Measurements from ENCODE around the gene FOXJ2. TPM values are rescaled to one million over a fixed set of nuclear protein-coding genes. Genes with fewer than 3 reads are reported as not detected.
"Not testable (repeated sequence)": the region's sequence is repeated elsewhere in the genome, so short reads cannot be mapped to it uniquely, and the experiment has no call there.

The FOXJ2 gene
- total RNA-seq = 10 to 100 TPM; 16.9 to 17.1 TPM

DNA sequence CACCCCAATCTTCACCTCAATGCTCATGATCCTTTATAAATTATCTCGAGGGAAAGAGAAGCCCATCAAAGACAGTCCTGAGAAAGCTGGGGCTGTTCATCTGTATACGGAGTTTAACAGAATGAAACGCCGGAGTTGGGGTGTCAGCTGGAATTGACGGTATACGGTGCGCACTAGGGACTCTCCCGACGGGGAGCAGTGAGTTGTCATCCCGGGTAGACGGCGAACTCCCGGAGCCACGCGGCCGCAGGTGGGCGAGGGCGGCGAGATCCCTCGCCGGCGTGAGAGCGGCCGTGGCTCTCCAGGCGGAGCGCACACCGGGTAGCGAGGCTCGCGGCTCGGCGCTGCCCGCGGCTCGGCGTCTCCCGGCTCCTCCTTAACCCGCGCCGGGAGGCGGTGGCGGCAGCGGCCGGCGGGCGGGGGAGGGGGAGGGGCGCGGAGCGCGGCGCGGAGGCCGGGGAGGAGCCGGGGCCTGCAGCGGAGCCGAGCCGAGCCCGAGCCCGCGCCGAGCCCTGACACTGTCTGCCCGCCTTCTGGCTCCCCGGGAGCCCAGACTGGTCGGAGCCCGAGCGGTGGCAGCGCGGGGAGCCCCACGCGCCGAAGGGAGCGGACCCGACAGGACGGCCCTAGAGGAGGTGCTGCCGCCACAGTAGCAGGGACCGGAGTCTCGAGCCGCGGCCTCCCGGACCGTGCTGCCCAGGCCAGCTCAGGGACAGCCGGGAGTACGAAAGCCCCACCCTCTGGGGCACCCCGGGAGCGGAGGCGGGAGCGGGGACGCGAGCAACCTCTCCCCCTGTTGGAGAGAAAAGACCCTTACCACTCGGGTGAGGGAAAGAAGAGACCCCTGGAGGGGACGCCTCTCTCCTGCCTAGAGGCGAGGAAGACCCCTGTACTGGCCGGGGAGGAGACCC lies at the start of gene FOXJ2:
Gene FOXJ2, plus strand, starts transcription at position 475 of the 911 bp plus-strand sequence. CDS start 7,117 bp downstream, outside the sequence.
- peaks cover 49% of the 10 kb centered on the region for H3K4me1 Mint-ChIP-seq (ENCODE audit: low read depth)
- CTCF ChIA-PET = interaction anchor here (0.9 to 2.2 kb wide), 7 partner anchors 9 to 99 kb away, joined by 3 to 25 read pairs (median 4); partner anchors contain the start of gene C3AR1
- peaks cover 18% of the 10 kb centered on the region for H3K36me3 Mint-ChIP-seq (ENCODE audit: low read depth)
- H3K4me3 Mint-ChIP-seq = peak within 1 kb of the TSS; percentile 83
- no peaks in the 10 kb centered on the region for H3K9me3 Mint-ChIP-seq (ENCODE audit: insufficient read depth)
- H3K27ac Mint-ChIP-seq = peak within 1 kb of the TSS; percentile 74
- H3K27me3 Mint-ChIP-seq (ENCODE audit: low read depth) = peaks cover 4% of the 10 kb centered on the region
- POLR2A ChIA-PET = interaction anchor here (1.1 kb wide), 1 partner anchor 50 kb away, joined by 6 read pairs; the partner anchor contains the start of gene NECAP1
- DNase-seq (peak; percentile 81), ATAC-seq (peak; percentile 93)

DNA sequence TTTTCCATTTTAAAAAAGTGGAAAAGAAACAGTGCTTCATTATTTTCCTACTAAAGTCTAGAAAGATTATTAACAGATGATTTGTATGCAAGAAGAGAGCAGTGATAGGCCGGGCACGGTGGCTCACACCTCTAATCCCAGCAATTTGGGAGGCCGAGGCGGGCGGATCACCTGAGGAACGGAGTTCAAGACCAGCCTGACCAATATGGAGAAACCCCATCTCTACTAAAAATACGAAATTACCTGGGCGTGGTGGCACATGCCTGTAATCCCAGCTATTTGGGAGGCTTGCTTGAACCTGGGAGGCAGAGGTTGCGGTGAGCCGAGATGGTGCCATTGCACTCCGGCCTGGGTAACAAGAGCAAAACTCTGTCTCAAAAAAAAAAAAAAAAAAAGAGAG lies 49.5 kb upstream of the FOXJ2 start:
- CTCF ChIA-PET = interaction anchor here (1.0 kb wide), 1 partner anchor 50 kb away, joined by 4 read pairs; no protein-coding TSS in a partner anchor
- H3K4me1 Mint-ChIP-seq (ENCODE audit: low read depth); H3K36me3 Mint-ChIP-seq (ENCODE audit: low read depth); DNase-seq; H3K4me3 Mint-ChIP-seq; ATAC-seq; H3K27ac Mint-ChIP-seq; POLR2A ChIA-PET; H3K27me3 Mint-ChIP-seq (ENCODE audit: low read depth); H3K9me3 Mint-ChIP-seq (ENCODE audit: insufficient read depth): not testable (repeated sequence)

DNA sequence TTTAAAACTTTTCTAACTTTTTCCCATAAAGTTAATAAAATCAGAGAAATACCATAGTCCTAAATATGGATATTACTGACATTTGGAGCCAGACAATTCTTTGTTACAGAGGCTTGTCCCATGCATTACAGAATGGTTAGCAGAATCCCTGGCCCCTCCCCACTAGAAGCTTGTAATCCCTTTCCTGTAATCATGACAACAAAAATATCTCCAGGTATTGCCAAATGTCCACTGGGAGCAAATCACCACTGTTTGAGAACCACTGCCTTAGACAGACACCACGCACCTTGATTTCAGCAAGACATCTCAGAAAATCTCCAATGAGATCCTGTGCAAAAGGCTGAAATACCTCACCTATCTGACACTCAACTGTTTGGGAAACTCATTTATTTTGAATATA lies 49.1 kb upstream of the FOXJ2 start:
- not testable (repeated sequence) for ATAC-seq

DNA sequence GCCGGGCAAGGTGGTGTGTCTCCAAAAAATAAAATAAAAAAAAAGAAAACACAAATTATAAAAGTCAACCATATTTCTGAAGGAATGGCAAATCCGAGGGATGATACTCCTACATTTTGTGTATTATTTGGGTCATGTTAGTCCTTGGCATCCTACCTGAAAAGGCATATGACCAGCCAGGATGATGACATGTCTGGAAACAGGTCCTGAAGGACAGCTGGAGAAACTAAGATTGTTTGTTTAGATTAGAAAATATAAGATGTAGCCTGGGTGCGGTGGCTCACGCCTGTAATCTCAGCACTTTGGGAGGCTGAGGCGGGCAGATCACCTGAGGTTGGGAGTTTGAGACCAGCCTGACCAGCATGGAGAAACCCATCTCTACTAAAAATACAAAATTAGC lies 47.6 kb upstream of the FOXJ2 start:
- Mint-ChIP-seq H3K4me3 (no peak overlapping the region), H3K27ac (no peak overlapping the region)
- ATAC-seq = no peak

More for the DNA sequence above, 49.1 kb upstream of the FOXJ2 start:
- DNase-seq; H3K27ac Mint-ChIP-seq; H3K27me3 Mint-ChIP-seq (ENCODE audit: low read depth); H3K9me3 Mint-ChIP-seq (ENCODE audit: insufficient read depth); H3K4me1 Mint-ChIP-seq (ENCODE audit: low read depth); CTCF ChIA-PET; POLR2A ChIA-PET; H3K36me3 Mint-ChIP-seq (ENCODE audit: low read depth); H3K4me3 Mint-ChIP-seq: not testable (repeated sequence)

DNA sequence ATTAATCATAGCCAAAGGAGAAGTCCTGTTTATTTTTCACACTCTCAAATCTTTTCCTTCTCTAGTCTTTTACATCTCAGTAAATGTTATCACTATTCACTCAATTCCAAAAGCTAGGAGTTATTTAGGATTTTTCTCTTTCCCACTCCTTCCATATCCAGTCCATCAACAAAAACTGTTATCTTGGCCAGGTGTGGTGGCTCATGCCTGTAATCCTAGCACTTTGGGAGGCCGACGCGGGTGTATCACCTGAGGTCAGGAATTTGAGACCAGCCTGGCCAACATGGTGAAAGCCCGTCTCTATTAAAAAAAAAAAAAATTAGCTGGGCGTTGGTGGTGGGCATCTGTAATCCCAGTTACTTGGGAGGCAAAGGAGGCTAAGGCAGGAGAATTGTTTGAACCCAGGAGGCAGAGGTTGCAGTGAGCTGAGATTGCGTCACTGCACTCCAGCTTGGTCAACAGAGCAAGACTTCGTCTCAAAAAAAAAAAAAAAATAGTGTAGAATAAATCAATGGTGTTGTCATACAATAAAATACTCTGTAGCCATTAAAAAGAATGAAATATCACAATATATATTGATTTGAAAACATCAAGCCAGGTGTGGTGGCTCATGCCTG lies 46.6 kb upstream of the FOXJ2 start:
- ChIA-PET CTCF (interaction anchor here (0.8 to 2.4 kb wide), 3 partner anchors 9 to 53 kb away, joined by 3 to 8 read pairs (median 4); partner anchors contain the start of gene SLC2A3), POLR2A (interaction anchor here (1.0 kb wide), 1 partner anchor 41 kb away, joined by 5 read pairs; no protein-coding TSS in a partner anchor)
- no peak overlapping the region for H3K4me3 Mint-ChIP-seq
- H3K36me3 Mint-ChIP-seq (ENCODE audit: low read depth) = no peaks in the 10 kb centered on the region
- no peak overlapping the region for H3K27ac Mint-ChIP-seq
- no peaks in the 10 kb centered on the region for H3K27me3 Mint-ChIP-seq (ENCODE audit: low read depth)
- H3K4me1 Mint-ChIP-seq (ENCODE audit: low read depth) = peaks cover 23% of the 10 kb centered on the region
- ATAC-seq (no peak), DNase-seq (no peak)
- no peaks in the 10 kb centered on the region for H3K9me3 Mint-ChIP-seq (ENCODE audit: insufficient read depth)

More for the DNA sequence above, 47.6 kb upstream of the FOXJ2 start:
- Mint-ChIP-seq H3K36me3 (ENCODE audit: low read depth) (no peaks in the 10 kb centered on the region), H3K4me1 (ENCODE audit: low read depth) (peaks cover 15% of the 10 kb centered on the region), H3K9me3 (ENCODE audit: insufficient read depth) (no peaks in the 10 kb centered on the region), H3K27me3 (ENCODE audit: low read depth) (no peaks in the 10 kb centered on the region)
- no peak for DNase-seq
- POLR2A ChIA-PET = no interaction called here
- CTCF ChIA-PET = interaction anchor here (2.4 kb wide), 1 partner anchor 10 kb away, joined by 8 read pairs; no protein-coding TSS in a partner anchor

DNA sequence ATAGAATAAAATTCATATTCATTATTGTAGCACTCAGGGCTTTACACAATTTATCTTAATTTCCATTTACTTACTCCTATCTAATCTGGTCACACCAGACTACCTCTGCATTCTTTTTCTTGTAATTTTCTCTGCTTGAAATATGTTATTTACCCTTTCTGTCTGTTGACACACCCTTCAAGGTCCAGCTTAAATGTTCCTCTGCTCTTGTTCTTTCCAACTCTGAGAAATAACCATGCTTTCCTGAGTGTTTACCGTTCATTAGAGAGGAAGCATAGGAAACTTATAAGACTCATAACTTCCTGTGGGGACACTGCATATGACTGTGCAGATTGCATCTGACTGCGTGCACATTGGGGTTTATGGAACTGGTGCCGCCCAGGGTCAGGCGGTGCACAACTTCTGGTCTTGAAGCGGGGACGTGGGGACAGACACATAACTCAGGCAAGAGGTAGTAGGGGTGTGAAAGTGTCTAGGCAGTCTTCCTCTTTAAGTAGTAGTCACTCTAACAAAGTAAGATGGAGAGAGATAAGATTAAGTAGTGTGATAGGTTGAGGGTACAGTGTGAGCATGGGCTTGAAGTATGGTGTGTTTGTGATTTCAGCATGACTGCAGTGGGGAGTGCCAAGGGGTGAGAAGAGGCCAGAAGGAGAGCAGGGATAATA lies 42.6 kb upstream of the FOXJ2 start:
- POLR2A ChIA-PET = interaction anchor here (0.7 to 2.6 kb wide), 6 partner anchors 27 to 67 kb away, joined by 3 to 15 read pairs (median 4); partner anchors contain the start of gene SLC2A3
- ATAC-seq = peak; percentile 90
- DNase-seq = peak; percentile 83

DNA sequence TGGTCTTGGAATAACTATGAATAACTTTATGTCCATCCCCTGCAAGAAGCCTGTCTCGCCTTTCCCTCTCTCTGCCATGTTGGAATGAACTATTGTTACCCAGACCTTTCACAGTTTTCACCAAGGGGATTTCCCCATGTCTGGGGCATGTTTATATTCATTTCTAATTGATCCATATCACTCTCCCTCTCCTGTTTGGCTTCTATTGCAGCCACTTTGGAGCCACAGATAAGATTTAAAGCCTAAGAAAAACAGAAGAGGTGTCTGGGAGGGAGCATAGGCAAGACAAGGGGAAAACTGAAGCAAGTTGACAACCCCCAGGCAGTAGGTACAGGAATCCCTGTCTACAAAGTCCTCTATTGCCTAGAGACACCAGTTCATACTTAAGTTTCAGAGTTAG lies 41.0 kb upstream of the FOXJ2 start:
- Mint-ChIP-seq H3K4me1 (ENCODE audit: low read depth) (peaks cover 34% of the 10 kb centered on the region), H3K4me3 (no peak overlapping the region), H3K36me3 (ENCODE audit: low read depth) (no peaks in the 10 kb centered on the region), H3K9me3 (ENCODE audit: insufficient read depth) (no peaks in the 10 kb centered on the region), H3K27ac (no peak overlapping the region), H3K27me3 (ENCODE audit: low read depth) (no peaks in the 10 kb centered on the region)
- DNase-seq = no peak
- no peak for ATAC-seq
- CTCF ChIA-PET = interaction anchor here (1.0 to 5.1 kb wide), 7 partner anchors 18 to 86 kb away, joined by 3 to 147 read pairs (median 10); partner anchors contain the start of gene SLC2A3
- POLR2A ChIA-PET = interaction anchor here (0.8 to 2.6 kb wide), 4 partner anchors 21 to 74 kb away, joined by 3 to 15 read pairs (median 4); no protein-coding TSS in a partner anchor

More for the DNA sequence above, 42.6 kb upstream of the FOXJ2 start:
- CTCF ChIA-PET = interaction anchor here (1.5 to 3.7 kb wide), 4 partner anchors 19 to 349 kb away, joined by 3 to 40 read pairs (median 8); no protein-coding TSS in a partner anchor
- no peaks in the 10 kb centered on the region for H3K27me3 Mint-ChIP-seq (ENCODE audit: low read depth)
- no peaks in the 10 kb centered on the region for H3K9me3 Mint-ChIP-seq (ENCODE audit: insufficient read depth)
- no peaks in the 10 kb centered on the region for H3K36me3 Mint-ChIP-seq (ENCODE audit: low read depth)
- peaks cover 34% of the 10 kb centered on the region for H3K4me1 Mint-ChIP-seq (ENCODE audit: low read depth)
- peak overlapping the region; percentile 89 for H3K27ac Mint-ChIP-seq
- H3K4me3 Mint-ChIP-seq = peak overlapping the region; percentile 59

DNA sequence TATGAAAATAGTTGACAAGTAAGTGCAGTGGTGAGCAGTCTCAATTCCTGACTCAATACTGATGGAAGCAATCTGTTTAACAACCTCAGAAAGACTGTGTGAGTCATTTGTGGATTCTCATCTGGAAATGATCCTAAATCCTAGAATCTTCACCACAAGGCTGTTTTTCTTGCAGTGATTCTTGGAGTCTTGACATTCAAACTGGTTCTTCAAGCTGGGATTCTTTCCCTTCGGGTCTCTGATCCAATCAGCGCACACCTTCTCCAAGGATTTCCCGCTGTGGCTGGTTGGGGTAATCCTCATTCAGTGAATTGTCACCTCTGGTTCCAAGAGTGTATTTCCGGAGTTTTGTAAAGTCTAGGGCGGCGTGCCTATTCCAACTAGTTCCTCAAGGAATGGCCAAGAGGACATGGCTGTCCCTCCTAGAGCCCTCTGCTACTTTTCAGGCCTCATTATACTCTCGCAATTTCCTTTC lies 37.7 kb upstream of the FOXJ2 start:
- H3K27ac Mint-ChIP-seq = no peak overlapping the region

DNA sequence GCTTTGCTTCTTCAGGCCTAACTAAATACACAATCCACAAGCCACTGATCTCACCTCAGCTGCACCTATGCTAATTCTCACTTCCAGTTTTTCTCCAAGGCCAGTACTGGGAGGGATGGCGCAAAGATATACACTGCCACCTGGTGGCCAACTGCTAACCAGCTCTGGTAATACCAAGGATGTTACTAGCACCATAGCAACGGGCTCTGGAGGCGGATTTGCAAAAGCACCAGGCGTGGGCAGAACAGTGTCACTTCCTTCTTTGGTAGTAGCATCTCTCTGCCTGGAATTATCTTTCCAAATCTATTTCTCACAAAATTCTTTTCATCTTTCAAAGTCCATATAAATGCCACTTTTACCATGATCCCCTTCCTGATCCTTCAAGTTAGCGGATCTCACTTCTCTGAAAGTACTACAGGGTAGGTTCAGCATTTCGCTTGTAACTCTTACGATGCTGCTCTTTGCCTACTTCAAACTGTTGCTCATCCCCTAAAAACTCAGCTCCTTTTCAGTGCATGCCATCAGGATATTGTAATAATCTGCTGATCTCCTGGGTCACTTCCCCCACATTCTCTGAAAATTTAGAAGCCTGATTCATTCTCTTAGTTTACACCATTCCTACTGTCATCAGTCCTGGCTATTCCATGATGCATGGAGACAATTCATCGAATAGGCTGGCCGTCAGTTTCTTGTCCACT lies 37.1 kb upstream of the FOXJ2 start:
- Mint-ChIP-seq H3K27ac (no peak overlapping the region), H3K9me3 (ENCODE audit: insufficient read depth) (no peaks in the 10 kb centered on the region), H3K4me3 (no peak overlapping the region), H3K36me3 (ENCODE audit: low read depth) (peaks cover 4% of the 10 kb centered on the region), H3K4me1 (ENCODE audit: low read depth) (peaks cover 15% of the 10 kb centered on the region), H3K27me3 (ENCODE audit: low read depth) (no peaks in the 10 kb centered on the region)
- CTCF ChIA-PET = interaction anchor here (0.9 to 5.1 kb wide), 14 partner anchors 10 to 136 kb away, joined by 3 to 147 read pairs (median 4); partner anchors contain the start of gene SLC2A3
- DNase-seq (peak; percentile 89), ATAC-seq (peak; percentile 100)
- POLR2A ChIA-PET = interaction anchor here (2.2 to 3.9 kb wide), 3 partner anchors 25 to 62 kb away, joined by 12 to 14 read pairs (median 13); no protein-coding TSS in a partner anchor

More for the DNA sequence above, 37.7 kb upstream of the FOXJ2 start:
- H3K36me3 Mint-ChIP-seq (ENCODE audit: low read depth) = peaks cover 4% of the 10 kb centered on the region
- CTCF ChIA-PET = interaction anchor here (1.0 to 5.1 kb wide), 14 partner anchors 9 to 135 kb away, joined by 3 to 147 read pairs (median 4); partner anchors contain the start of gene SLC2A3
- ATAC-seq = no peak
- POLR2A ChIA-PET = interaction anchor here (2.2 to 3.9 kb wide), 4 partner anchors 24 to 62 kb away, joined by 11 to 14 read pairs (median 12); partner anchors contain the start of gene SLC2A3
- no peaks in the 10 kb centered on the region for H3K27me3 Mint-ChIP-seq (ENCODE audit: low read depth)
- H3K4me1 Mint-ChIP-seq (ENCODE audit: low read depth) = peaks cover 21% of the 10 kb centered on the region
- no peak overlapping the region for H3K4me3 Mint-ChIP-seq
- no peak for DNase-seq
- H3K9me3 Mint-ChIP-seq (ENCODE audit: insufficient read depth) = no peaks in the 10 kb centered on the region

DNA sequence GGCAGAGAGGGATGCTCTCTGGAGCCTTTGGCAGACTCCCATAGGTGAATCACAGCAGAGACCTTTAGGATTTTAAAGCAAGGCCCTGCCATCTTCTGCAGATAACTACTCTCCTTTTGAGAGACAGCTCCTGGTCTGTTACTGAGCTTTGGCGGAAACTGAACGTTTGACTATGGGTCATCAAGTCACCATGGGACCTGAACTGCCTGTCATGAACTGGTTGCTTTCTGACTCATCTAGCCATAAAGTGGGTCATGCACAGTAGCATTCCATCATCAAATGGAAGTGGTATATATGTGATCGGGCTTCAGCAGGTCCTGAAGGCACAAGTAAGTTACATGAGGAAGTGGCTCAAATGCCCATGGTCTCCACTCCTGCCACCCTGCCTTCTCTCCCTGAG lies 31.7 kb upstream of the FOXJ2 start:
- ATAC-seq; H3K4me3 Mint-ChIP-seq; H3K27me3 Mint-ChIP-seq (ENCODE audit: low read depth); H3K27ac Mint-ChIP-seq; CTCF ChIA-PET; DNase-seq; H3K4me1 Mint-ChIP-seq (ENCODE audit: low read depth); H3K9me3 Mint-ChIP-seq (ENCODE audit: insufficient read depth); H3K36me3 Mint-ChIP-seq (ENCODE audit: low read depth); POLR2A ChIA-PET: not testable (repeated sequence)

Data from activated CD8-positive, alpha-beta T cell treated with anti-CD3 and anti-CD28 coated beads, Interleukin-2, amount 10 ng/mL, durations not matched to agents 7 days and 5 days (primary cell).